ENCODE data around the gene NELL1.

- TF ChIP-seq CTCF (IDR thresholded peaks at IDR 0.05) (no peak), POLR2A (IDR thresholded peaks at IDR 0.05) (no peak), EP300 (IDR thresholded peaks at IDR 0.05) (no peak), POLR2AphosphoS5 (IDR thresholded peaks at IDR 0.05) (no peak)
Measured at GRCh38 chr11:20876738-20877137, 207.4 kb downstream of the NELL1 start.
